ENCODE measurements around the gene RPL10A.

RPL10A gene

GRCh38 chr6:35498422-35499067, 30.3 kb downstream of the RPL10A start:
- H3K4me3 Mint-ChIP-seq = peak overlapping the region; percentile 83
- no peaks in the 10 kb centered on the region for H3K36me3 Mint-ChIP-seq (ENCODE audit: low read depth)
- TF ChIP-seq, protein P1, sequence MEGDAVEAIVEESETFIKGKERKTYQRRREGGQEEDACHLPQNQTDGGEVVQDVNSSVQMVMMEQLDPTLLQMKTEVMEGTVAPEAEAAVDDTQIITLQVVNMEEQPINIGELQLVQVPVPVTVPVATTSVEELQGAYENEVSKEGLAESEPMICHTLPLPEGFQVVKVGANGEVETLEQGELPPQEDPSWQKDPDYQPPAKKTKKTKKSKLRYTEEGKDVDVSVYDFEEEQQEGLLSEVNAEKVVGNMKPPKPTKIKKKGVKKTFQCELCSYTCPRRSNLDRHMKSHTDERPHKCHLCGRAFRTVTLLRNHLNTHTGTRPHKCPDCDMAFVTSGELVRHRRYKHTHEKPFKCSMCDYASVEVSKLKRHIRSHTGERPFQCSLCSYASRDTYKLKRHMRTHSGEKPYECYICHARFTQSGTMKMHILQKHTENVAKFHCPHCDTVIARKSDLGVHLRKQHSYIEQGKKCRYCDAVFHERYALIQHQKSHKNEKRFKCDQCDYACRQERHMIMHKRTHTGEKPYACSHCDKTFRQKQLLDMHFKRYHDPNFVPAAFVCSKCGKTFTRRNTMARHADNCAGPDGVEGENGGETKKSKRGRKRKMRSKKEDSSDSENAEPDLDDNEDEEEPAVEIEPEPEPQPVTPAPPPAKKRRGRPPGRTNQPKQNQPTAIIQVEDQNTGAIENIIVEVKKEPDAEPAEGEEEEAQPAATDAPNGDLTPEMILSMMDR (IDR thresholded peaks at IDR 0.05) = no peak
- H3K9me3 Mint-ChIP-seq = no peaks in the 10 kb centered on the region
- peaks cover 59% of the 10 kb centered on the region for H3K4me1 Mint-ChIP-seq
- no peak for DNase-seq
- no peaks in the 10 kb centered on the region for H3K27me3 Mint-ChIP-seq (ENCODE audit: low read depth, poor library complexity)
- peak overlapping the region; percentile 92 for H3K27ac Mint-ChIP-seq

GRCh38 chr6:35499372-35499771, 31.2 kb downstream of the RPL10A start:
- Mint-ChIP-seq H3K4me1 (peaks cover 52% of the 10 kb centered on the region), H3K27ac (no peak overlapping the region), H3K36me3 (ENCODE audit: low read depth) (no peaks in the 10 kb centered on the region), H3K9me3 (no peaks in the 10 kb centered on the region), H3K27me3 (ENCODE audit: low read depth, poor library complexity) (no peaks in the 10 kb centered on the region), H3K4me3 (peak overlapping the region; percentile 2)
- no peak for DNase-seq
- TF ChIP-seq, protein P1 (IDR thresholded peaks at IDR 0.05) = no peak

DNA sequence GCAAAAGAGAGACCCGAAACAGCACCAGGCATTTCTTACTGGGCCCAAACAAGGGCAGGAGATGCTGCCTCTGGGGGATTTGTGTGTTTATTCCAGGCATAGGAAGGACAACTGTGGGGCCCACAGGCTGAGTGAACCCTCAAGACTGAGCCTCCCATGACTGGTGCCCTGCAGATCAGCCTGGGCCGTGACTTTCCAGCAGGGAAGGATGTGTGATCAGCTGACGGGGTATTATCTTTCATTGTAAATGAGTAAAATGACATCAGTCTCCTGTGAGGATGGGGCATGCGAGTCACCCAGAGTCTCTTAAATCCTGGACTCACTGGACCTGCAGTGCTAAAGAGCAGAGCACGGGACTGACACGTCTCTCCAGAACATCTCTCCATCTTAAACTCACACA, 32.6 kb downstream of the RPL10A start:
- no peak overlapping the region for H3K4me3 Mint-ChIP-seq
- H3K27me3 Mint-ChIP-seq (ENCODE audit: low read depth, poor library complexity) = peaks cover 8% of the 10 kb centered on the region
- no peaks in the 10 kb centered on the region for H3K36me3 Mint-ChIP-seq (ENCODE audit: low read depth)
- DNase-seq = no peak
- H3K27ac Mint-ChIP-seq = peak overlapping the region; percentile 36
- H3K9me3 Mint-ChIP-seq = no peaks in the 10 kb centered on the region
- peaks cover 46% of the 10 kb centered on the region for H3K4me1 Mint-ChIP-seq
- TF ChIP-seq, protein P1 (IDR thresholded peaks at IDR 0.05) = no peak

DNA sequence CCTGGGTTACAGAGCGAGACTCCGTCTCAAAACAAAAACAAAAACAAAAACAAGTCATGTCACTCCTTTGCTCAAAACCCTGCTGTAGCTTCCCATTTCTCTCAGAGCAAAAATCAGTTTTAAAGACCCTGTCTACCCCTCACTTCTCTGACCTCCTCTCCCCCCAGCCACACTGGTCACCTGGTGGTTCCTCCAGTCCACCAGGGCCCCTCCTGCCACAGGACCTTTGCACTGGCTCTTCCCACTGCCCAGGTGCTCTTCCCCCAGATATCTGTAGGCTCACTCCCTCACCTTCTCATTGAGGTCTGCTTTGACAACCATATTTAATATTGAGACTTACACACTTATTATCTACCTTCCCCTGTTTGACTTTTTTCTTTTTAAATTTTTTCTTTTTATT, 33.6 kb downstream of the RPL10A start:
- peaks cover 8% of the 10 kb centered on the region for H3K27me3 Mint-ChIP-seq (ENCODE audit: low read depth, poor library complexity)
- TF ChIP-seq, protein P1 (IDR thresholded peaks at IDR 0.05) = no peak
- peak overlapping the region; percentile 27 for H3K27ac Mint-ChIP-seq
- H3K9me3 Mint-ChIP-seq = no peaks in the 10 kb centered on the region
- peaks cover 52% of the 10 kb centered on the region for H3K4me1 Mint-ChIP-seq
- no peak for DNase-seq
- no peaks in the 10 kb centered on the region for H3K36me3 Mint-ChIP-seq (ENCODE audit: low read depth)
- H3K4me3 Mint-ChIP-seq = no peak overlapping the region

DNA sequence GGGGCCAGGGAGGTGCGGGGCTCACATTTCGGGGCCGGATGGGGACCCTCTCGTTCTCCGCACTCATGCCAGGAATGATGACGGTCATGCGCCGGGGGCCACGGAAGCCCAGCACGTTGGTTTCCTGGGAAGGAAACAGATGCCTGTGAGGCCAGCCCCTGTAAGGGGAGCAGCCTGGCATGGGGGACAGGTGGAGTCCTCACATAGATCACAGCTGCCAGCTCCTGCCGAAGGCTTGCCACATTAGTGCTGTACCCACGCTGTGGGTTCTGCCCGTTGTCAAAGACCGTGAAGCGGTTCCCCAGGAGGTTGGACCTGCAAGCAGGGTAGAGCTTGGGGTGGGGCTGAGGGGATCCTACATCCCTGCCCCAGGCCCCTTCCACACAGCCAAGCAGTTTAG, 35.3 kb downstream of the RPL10A start:
- no peak overlapping the region for H3K27ac Mint-ChIP-seq
- DNase-seq = no peak
- no peaks in the 10 kb centered on the region for H3K9me3 Mint-ChIP-seq
- H3K4me3 Mint-ChIP-seq = no peak overlapping the region
- TF ChIP-seq, protein P1 (IDR thresholded peaks at IDR 0.05) = no peak
- peaks cover 62% of the 10 kb centered on the region for H3K4me1 Mint-ChIP-seq
- H3K27me3 Mint-ChIP-seq (ENCODE audit: low read depth, poor library complexity) = peaks cover 12% of the 10 kb centered on the region
- H3K36me3 Mint-ChIP-seq (ENCODE audit: low read depth) = no peaks in the 10 kb centered on the region

DNA sequence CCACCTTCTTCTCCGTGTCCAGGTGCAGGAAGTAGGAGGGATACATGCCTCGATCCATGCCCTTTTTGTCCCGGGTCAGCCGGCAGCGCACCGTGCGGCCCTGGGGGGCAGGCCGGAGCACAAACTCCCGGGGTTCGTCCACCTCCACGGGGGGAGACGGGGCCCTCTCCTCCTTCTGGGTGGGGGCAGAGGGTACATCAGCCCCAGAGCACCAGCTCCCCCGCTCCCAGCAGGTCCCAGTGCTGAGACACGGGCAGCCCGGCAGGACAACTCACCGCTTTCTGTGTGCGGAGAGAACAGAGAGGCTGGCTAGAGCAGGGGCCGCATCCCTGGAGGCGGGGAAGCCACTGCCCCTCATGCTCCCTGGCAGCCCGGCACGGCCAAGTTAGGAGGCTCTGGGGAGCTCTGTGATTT, 37.8 kb downstream of the RPL10A start:
- Mint-ChIP-seq H3K27ac (no peak overlapping the region), H3K27me3 (ENCODE audit: low read depth, poor library complexity) (peaks cover 12% of the 10 kb centered on the region), H3K4me1 (peaks cover 62% of the 10 kb centered on the region), H3K36me3 (ENCODE audit: low read depth) (no peaks in the 10 kb centered on the region), H3K9me3 (no peaks in the 10 kb centered on the region), H3K4me3 (peak overlapping the region; percentile 36)
- TF ChIP-seq, protein P1 (IDR thresholded peaks at IDR 0.05) = no peak
- no peak for DNase-seq
